ENCODE results near the gene USE1.
A peak's percentile ranks its signal among the peaks of the same experiment; 100 is the strongest.

Gene USE1

DNA sequence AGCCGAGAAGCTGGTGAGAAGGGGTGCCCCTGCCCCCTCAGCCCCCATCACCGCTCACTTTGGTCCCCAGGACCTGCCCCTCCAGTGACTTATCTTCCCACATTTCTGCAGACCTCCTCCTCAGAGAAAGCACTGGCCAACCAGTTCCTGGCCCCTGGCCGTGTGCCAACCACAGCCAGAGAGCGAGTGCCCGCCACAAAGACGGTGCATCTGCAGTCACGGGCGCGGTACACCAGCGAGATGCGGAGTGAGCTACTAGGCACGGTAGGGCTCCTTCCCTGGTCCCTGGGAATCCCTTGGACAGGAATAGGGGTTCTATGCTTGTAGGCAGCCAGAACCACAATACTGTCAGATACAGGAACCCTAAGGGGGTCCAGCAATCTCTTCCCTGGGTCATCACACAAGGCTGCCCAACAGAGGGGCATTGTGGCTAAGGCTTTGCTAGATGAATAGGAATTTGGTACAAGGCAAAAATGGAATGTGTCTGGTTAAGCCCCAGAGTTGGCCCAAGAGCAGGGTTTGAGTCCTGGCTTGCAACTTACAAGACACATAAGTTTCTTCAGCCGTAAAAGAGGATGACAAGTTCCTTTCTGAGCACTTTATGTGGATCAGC, 1.0 kb downstream of the USE1 start:
- DNase-seq: no peak

DNA sequence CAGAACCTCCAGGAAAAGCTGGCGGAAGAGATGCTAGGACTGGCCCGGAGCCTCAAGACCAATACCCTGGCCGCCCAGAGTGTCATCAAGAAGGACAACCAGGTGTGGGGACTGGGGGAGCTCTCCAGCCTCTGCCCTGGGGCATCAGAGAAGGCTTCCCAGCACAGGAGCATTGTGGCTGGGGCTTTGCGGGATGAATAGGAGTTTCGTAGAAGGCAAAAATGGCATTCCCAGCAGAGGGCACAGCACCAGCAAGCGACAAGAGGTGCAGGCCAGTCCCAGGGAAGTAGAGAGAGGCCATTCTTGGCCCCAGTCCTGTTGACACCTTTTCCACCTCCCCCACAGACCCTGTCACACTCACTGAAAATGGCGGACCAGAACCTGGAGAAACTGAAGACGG, 4.1 kb downstream of the USE1 start:
- Mint-ChIP-seq H3K9me3 (no peaks in the 10 kb centered on the region), H3K4me3 (no peak overlapping the region), H3K27ac (peak overlapping the region in 1 of 2 donors; percentile 51), H3K27me3 (no peaks in the 10 kb centered on the region), H3K4me1 (peaks cover 36% of the 10 kb centered on the region)
- ATAC-seq (no peak), DNase-seq (no peak)

More for the DNA sequence above, 1.0 kb downstream of the USE1 start:
- Mint-ChIP-seq H3K4me1 (peaks cover 39% of the 10 kb centered on the region), H3K27me3 (no peaks in the 10 kb centered on the region), H3K4me3 (peak overlapping the region; percentile 87 to 92), H3K27ac (no peak overlapping the region), H3K9me3 (no peaks in the 10 kb centered on the region)
- ATAC-seq: no peak

DNA sequence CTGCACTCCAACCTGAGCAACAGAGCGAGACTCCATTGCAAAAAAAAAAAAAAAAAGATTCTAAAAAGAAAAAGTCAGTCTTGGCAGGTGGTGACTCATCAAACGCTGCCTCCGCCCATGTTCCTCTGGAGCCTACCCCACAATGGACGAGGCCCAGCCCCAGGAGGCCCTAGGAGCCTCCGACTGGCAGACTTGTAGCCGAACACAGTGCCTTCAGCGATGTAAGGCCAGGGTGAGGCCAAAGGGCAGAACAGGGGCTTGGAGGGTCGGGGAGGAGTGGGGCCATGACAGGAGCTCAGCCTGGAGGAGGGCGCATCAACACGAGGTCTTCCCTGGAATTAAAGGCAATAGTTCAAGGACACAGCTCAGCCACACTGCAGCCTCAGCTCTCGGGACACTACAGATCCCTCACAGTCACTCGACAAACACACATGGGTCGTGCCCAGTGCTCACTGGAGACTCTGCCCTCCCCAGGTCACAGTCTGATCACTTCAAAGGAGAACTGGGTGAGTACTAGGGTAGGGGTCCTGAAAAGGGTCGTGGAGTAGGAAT, 5.1 kb downstream of the USE1 start:
- no peak for ATAC-seq
- Mint-ChIP-seq H3K4me3 (no peak overlapping the region), H3K27me3 (no peaks in the 10 kb centered on the region), H3K9me3 (no peaks in the 10 kb centered on the region), H3K4me1 (peaks cover 26% of the 10 kb centered on the region), H3K27ac (peak overlapping the region in 1 of 2 donors; percentile 71)
- DNase-seq: no peak

DNA sequence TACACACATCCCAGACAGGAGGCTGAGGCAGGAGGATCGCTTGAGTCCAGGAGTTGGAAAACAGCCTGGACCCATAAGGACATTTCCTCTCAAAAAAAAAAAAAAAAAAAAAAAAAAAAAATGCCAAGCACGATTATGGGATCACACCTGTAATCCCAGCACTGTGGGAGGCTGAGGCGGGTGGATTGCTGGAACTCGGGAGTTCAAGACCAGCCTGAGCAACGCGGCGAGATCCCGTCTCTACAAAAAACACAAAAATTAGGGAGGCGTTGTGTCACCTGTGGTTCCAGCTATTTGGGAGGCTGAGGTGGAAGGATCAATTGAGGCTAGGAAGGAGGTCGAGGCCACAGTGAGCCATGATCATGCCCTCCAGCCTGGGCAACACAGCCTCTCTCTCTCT, 9.9 kb downstream of the USE1 start:
- DNase-seq (no peak), ATAC-seq (no peak)
- Mint-ChIP-seq H3K9me3 (no peaks in the 10 kb centered on the region), H3K4me1 (peaks cover 8% of the 10 kb centered on the region), H3K4me3 (peak overlapping the region; percentile 48 to 91), H3K27me3 (no peaks in the 10 kb centered on the region), H3K27ac (no peak overlapping the region)

DNA sequence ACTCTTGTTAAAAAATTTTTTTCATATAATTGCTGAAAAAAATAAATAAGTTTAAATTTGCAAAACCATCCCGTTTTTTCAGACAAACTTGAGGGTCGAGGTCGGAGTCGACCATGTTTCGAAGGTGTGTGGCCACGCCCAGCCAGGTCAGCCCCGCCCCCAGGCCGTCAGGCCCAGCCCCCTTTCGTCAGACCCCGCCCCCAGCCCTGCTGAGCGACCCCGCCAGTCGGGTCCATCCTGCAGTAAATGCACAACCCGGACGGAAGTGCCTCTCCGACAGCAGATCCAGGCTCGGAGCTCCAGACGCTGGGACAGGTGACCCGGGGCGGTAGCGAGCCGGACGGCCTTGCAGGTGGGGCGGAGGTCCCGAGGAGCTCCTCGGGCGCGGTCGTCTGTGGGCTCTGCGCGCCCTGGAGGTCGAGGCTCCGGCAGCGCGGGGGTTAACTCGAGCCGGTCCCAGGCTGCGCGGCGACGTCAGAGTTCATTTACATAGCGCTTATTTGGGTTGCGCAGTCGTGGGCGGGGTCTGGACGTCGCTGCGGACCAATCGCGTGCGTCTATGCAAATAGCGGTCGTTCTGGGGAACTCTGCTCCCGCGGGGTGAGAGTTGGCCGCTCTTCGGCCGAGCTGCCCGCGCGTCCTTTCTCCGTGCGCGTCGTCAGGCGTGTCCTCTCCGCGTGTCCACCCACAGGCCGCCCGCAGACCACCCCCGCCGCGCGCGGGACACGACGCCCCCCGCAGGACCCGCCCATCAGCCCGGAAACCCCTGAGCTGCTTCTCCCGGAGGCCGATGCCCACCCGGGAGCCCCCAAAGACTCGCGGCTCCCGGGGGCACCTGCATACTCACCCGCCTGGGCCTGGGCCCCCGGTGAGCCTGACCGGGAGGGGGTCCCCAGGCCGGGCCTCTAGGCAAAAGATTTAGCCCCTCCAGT, 11.1 kb downstream of the USE1 start, which contains the start of gene OCEL1:
Gene OCEL1 (plus strand): TSS at position 225 of the 932 bp plus-strand sequence. CDS start 22 bp downstream, at position 247.
- peak; percentile 96 for ATAC-seq
- DNase-seq: peak; percentile 96 to 97
- Mint-ChIP-seq H3K27ac (peak within 1 kb of the TSS; percentile 77 to 95), H3K4me3 (peak within 1 kb of the TSS; percentile 85 to 91), H3K9me3 (no peaks in the 10 kb centered on the region), H3K4me1 (peaks cover 8% of the 10 kb centered on the region), H3K27me3 (no peaks in the 10 kb centered on the region)

DNA sequence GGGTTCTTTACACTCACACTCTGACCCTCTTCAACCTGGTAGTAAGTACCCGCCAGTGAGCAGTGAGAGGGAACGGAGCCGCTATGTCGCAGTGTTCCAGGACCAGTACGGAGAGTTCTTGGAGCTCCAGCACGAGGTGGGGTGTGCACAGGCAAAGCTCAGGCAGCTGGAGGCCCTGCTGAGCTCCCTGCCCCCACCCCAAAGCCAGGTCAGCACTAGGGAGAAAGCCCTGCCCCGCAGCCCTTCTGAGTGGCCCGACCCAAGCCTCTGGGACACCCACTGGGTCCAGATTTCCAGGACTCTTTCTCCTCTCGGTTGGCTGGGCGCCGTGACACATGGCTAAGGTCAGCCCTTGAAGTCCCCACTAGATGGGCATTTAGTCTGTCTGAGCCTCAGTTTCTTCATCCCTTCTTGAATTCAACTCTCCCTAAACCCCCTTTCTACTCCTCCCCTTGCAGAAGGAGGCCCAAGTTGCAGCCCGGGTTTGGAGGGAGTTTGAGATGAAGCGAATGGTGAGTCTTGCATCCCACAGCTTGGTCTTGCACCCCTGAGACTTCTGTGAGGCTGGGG, 12.7 kb downstream of the USE1 start:
- Mint-ChIP-seq H3K27ac (no peak overlapping the region), H3K27me3 (no peaks in the 10 kb centered on the region), H3K4me1 (peaks cover 17% of the 10 kb centered on the region), H3K4me3 (no peak overlapping the region), H3K9me3 (no peaks in the 10 kb centered on the region)
- DNase-seq (no peak), ATAC-seq (no peak)

DNA sequence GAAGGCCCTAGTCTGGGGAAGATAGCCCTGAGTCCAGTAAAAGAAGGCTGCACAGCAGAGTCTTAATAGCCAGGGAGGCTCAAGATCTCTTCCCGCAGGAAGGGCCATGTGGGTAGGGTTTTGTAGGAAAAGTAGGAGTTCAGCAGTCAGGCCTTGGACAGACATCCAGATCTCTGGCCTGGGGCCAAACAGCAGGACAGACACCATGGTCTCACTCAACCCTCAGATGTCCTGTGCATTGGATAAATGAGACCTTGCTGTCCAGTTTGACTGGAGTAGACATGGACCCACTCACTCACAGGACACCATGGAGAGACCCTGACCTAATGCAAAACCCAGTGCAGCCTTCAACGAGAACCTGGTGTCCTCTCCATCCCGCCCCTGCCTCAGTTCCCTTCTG, 14.7 kb downstream of the USE1 start:
- Mint-ChIP-seq H3K4me3 (no peak overlapping the region), H3K27ac (no peak overlapping the region), H3K9me3 (no peaks in the 10 kb centered on the region), H3K27me3 (no peaks in the 10 kb centered on the region), H3K4me1 (peaks cover 36% of the 10 kb centered on the region)
- ATAC-seq: no peak
- DNase-seq: no peak

DNA sequence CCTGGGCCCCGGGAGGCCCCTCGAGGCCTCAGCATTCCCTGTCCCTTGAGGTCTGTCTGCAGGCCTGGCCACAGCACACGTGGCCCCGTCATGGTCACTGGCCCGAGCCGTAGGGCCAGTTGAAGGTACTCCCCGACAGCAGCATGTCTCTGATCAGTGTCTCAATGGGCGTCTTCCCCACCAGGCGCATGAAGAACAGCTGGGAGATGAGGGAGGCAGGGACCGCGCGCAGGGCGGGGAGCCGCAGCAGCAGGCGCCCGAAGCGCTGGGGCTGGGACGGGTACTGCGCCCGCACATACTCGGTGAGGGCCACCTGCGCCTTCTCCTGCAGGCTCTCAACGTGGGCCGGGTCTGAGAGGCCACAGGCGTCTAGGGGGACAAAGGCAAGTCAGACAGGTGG, 17.1 kb downstream of the USE1 start:
- no peak for DNase-seq
- peaks cover 32% of the 10 kb centered on the region for H3K4me1 Mint-ChIP-seq
- no peaks in the 10 kb centered on the region for H3K27me3 Mint-ChIP-seq
- no peaks in the 10 kb centered on the region for H3K9me3 Mint-ChIP-seq
- H3K27ac Mint-ChIP-seq: no peak overlapping the region
- H3K4me3 Mint-ChIP-seq: no peak overlapping the region
- ATAC-seq: no peak

DNA sequence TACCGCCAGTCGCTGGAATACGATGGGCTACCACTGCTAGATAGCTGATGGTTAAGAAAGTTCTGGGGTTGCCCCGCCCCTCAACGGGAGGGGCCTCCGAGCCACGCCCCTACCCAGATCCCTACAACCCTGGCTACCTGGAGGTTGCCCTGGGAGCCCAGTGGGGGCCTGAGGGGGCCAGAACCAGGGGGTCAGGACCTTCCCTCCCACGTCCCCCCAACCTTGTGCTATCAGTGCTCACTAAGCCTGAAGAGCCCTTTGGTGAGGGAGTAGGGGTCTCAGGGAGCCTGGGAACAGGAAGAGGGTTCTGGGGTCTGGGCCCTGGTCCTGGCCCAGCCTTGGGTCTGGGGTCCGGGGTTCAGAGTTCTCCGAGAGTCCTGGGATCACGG, 19.7 kb downstream of the USE1 start:
- peaks cover 31% of the 10 kb centered on the region for H3K4me1 Mint-ChIP-seq
- peak overlapping the region; percentile 85 to 88 for H3K4me3 Mint-ChIP-seq
- DNase-seq: peak; percentile 56 to 70
- ATAC-seq: peak; percentile 78
- no peaks in the 10 kb centered on the region for H3K9me3 Mint-ChIP-seq
- no peaks in the 10 kb centered on the region for H3K27me3 Mint-ChIP-seq
- H3K27ac Mint-ChIP-seq: peak overlapping the region; percentile 52 to 87

DNA sequence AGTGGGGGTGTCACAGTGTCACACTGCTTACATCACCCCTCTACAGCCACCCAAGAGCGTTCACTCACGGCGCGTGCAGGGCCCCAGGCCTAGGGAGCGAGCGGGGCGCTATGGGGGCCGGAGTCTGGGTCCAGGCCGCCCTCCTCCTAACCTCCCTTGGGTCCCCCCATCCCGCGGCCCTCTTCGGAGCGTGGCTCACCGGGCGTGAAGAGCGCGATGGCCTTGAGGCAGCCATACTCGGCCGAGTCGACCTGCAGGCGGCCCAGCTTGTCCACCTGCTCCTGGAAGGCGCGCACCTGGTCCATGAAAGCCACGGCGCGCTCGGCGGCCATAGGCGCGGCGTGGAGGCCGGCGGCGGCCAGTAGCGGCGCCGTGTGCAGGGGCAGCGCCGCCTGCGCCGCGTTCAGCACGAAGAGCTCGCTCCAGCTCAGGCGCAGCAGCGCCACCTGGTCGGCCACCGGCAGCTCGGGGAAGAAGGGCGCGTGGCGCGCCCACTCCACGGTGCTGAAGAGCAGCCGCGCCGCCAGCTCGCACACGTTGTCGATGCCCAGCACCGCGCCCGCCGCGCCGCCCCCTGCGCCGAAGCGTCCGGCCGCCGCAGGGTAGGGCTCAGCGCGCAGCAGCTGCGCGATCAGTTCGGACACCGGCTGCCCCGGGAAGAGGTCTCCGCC, 20.3 kb downstream of the USE1 start:
- peak overlapping the region; percentile 52 to 87 for H3K27ac Mint-ChIP-seq
- peaks cover 31% of the 10 kb centered on the region for H3K4me1 Mint-ChIP-seq
- peak overlapping the region; percentile 85 to 88 for H3K4me3 Mint-ChIP-seq
- no peaks in the 10 kb centered on the region for H3K9me3 Mint-ChIP-seq
- DNase-seq: peak; percentile 77 to 79
- no peaks in the 10 kb centered on the region for H3K27me3 Mint-ChIP-seq
- ATAC-seq: peak; percentile 89

DNA sequence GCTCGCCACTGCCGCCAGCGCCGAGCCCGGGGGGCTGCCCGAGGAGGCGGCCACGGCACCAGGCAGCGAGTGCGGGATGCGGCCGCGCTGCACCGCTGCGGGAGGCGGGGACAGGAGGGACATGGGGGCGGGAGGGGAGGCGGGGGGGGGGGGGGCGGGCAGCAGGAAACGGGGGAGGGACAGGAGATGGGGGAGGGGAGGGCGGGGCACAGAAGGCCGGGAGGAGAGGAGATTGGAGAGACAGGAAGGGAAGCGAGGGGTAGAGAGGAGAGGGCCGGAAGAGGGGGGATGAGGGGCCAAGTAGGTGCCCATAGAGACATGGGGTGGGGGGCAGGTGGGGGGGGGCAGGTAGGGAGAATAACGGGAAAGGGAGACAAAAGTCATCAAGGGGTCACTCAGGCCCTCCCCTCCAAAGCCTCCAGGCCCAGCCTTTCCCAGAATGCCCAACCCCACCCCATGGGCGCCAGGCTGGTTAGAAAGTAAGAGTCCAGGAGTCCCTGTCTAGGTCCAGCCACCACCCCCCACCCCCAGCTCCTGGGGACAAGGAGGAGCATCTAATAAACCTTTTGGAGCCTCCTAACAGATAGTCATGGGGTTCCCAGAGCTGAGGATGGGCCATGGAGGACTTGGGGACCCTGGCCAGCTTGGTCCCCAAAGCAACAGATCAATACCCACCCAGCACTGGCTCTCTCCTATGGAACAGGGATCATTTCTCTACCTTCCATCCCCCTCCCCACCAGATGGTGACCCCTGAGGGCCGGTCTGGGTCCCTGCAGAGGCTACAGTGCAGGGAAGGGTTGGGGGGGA, 21.0 kb downstream of the USE1 start:
- no peaks in the 10 kb centered on the region for H3K27me3 Mint-ChIP-seq
- H3K27ac Mint-ChIP-seq: no peak overlapping the region
- H3K9me3 Mint-ChIP-seq: no peaks in the 10 kb centered on the region
- ATAC-seq (peak; percentile 54), DNase-seq (no peak)
- H3K4me3 Mint-ChIP-seq: peak overlapping the region; percentile 85 to 88
- H3K4me1 Mint-ChIP-seq: peaks cover 31% of the 10 kb centered on the region

DNA sequence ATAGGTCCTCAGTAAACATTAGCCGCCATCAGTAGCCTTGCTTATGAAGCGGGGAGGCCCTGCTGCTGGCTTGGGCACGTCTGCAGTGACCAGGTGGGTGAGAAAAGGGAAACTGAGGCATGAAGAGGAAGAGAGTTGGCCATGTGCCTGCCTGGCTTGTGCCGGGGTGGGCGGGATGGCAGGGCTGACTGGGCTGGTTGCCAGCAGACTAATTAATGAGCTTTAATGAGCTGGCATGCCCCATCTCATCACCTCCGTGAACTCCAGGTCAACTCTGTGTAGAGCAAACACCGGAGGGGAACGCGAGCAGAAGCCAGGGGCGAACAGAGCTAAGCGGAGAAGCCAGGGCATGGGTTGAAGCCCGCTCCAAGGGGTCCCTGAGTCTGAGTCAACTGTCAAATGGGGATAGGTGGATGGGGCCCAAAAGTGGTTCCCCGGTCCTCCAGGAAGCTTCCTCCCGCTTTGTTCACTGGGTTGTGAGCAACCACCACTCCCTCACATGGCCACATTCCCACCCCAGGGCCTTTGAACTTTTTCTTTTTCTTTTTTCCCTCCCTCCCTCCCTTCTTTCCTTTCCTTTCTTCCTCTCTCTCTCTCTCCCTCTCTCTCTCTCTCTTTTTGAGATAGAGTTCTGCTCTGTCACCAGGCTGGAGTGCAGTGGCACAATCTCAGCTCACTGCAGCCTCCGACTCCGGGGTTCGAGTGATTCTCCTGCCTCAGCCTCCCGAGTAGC, 21.8 kb downstream of the USE1 start:
- no peaks in the 10 kb centered on the region for H3K27me3 Mint-ChIP-seq
- no peaks in the 10 kb centered on the region for H3K9me3 Mint-ChIP-seq
- DNase-seq: no peak
- peak overlapping the region in 1 of 2 donors; percentile 51 for H3K4me3 Mint-ChIP-seq
- peak overlapping the region in 1 of 2 donors; percentile 10 for H3K27ac Mint-ChIP-seq
- no peak for ATAC-seq
- peaks cover 30% of the 10 kb centered on the region for H3K4me1 Mint-ChIP-seq

DNA sequence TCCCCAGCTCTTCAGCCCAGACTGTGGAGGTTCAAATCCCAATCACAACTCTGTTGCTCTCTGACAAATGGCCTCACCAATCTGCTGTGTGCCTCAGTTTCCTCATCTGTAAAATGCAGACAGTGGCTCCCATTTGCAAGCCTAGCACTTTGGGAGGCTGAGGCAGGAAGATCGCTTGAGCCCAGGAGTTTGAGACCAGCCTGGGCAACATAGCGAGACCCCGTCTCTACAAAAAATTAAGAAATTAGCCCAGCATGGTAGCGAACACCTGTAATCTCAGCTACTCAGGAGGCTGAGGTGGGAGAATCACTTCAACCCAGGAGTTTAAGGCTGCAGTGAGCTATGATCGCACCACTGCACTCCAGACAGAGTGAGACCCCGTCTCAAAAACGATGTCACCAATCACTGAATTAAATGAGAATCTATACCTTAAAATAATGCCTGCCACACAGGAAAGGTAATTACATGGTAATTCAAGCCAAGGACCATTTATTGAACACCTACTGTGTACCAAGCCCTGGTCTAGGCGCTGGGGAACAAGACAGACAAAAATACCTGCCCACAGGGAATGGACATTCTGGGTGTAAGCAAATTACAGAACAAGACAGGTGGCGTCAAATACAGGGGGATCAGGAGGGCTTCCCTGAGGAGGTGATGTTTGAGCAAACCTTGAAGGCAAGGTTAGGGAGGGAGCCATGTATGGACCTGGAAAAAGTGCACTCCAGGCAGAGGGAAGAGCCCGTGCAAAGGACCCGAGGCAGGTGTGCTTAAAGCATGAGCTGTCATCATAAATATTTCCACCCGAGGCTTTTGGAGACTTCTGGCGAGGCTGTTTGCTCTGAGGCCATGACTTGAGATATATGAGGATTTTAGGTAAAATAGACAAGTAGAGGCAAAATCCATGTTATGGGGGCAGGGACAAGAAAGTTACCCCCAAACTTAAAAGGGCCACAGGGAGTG, 22.9 kb downstream of the USE1 start:
- no peaks in the 10 kb centered on the region for H3K9me3 Mint-ChIP-seq
- peak overlapping the region in 1 of 2 donors; percentile 9 for H3K27ac Mint-ChIP-seq
- ATAC-seq: no peak
- no peaks in the 10 kb centered on the region for H3K27me3 Mint-ChIP-seq
- no peak for DNase-seq
- peaks cover 21% of the 10 kb centered on the region for H3K4me1 Mint-ChIP-seq
- no peak overlapping the region for H3K4me3 Mint-ChIP-seq

All from stimulated activated naive CD8-positive, alpha-beta T cell treated with anti-CD3 and anti-CD28 coated beads, Interleukin-15, amount 100 ng/mL, for 72 hours (primary cell).